Ishikawa (cell line): ENCODE measurements around the gene PCMT1.

Experiments used
- CEBPB ChIP-seq: IDR thresholded peaks from 2 replicates; pipeline ENCODE4 v1.6.1; 2012
- CREB1 ChIP-seq: IDR thresholded peaks from 2 replicates; pipeline ENCODE4 v1.6.1; 2012; ENCODE audit warnings: low read depth
- EGR1 ChIP-seq: IDR thresholded peaks from 2 replicates; pipeline ENCODE4 v1.6.1; 2012
- EP300 ChIP-seq: IDR thresholded peaks from 2 replicates; pipeline ENCODE4 v1.6.1; 2012; ENCODE audit warnings: borderline replicate concordance
- FOXM1 ChIP-seq: IDR thresholded peaks from 2 replicates; pipeline ENCODE4 v1.6.1; 2012; ENCODE audit warnings: low read depth, borderline replicate concordance
- TAF1 ChIP-seq: IDR thresholded peaks from 2 replicates; pipeline ENCODE4 v1.6.1; 2012; ENCODE audit warnings: low read depth, mild to moderate bottlenecking
- TEAD4 ChIP-seq: IDR thresholded peaks from 2 replicates; pipeline ENCODE4 v1.6.1; 2012
- YY1 ChIP-seq: IDR thresholded peaks from 2 replicates; pipeline ENCODE4 v1.6.1; 2012; ENCODE audit warnings: low read depth
- ZBTB7A ChIP-seq: IDR thresholded peaks from 2 replicates; pipeline ENCODE4 v1.6.1; 2012; ENCODE audit warnings: low read depth
- TF ChIP-seq, protein P1 (sequence below): IDR thresholded peaks from 2 replicates; pipeline ENCODE4 v1.6.1; 2012
- TF ChIP-seq, protein P2 (sequence below): IDR thresholded peaks from 2 replicates; pipeline ENCODE4 v1.6.1; 2012; ENCODE audit warnings: low read depth, mild to moderate bottlenecking
- TF ChIP-seq, protein P3 (sequence below): IDR thresholded peaks from 2 replicates; pipeline ENCODE4 v1.6.1; 2012

DNA sequence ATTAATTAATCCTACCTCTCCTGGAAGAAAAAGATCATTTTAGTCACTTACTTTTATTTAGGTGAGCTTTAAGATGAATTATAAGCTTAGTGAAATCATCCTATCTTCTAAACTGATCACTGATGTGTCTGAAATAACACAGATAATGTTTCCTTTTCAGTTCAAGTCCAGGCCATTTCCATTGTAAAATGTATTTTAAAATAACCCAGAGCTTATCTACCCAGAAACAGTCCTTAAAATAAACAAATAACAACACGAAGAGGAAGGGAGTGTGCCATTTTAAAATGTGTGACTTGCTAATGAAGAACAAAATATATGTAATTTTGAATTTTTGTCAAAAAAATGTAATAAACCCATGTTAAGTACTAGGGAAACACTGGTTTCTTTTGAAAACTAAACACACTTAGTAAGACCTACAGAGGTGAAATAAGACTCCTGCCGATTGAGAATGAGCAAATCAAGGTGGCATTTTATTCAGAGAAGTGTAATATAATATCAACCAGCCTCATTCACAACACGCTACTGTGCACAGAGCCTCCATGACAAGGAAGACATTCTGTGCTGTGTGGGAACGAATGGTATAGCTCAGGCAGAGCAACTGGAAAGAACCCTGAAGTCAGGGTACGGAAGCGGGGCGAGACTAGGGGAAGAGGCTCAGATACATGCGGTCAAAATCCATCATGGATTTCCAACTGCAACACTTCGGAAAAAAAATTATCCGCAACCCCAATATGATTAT lies 106.9 kb downstream of the PCMT1 start:
- TF ChIP-seq, protein P1, sequence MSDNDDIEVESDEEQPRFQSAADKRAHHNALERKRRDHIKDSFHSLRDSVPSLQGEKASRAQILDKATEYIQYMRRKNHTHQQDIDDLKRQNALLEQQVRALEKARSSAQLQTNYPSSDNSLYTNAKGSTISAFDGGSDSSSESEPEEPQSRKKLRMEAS: no peak
- TF ChIP-seq CEBPB: no peak
- no peak for TF ChIP-seq EP300
- TF ChIP-seq ZBTB7A: no peak
- TF ChIP-seq EGR1: no peak
- TF ChIP-seq, protein P2, sequence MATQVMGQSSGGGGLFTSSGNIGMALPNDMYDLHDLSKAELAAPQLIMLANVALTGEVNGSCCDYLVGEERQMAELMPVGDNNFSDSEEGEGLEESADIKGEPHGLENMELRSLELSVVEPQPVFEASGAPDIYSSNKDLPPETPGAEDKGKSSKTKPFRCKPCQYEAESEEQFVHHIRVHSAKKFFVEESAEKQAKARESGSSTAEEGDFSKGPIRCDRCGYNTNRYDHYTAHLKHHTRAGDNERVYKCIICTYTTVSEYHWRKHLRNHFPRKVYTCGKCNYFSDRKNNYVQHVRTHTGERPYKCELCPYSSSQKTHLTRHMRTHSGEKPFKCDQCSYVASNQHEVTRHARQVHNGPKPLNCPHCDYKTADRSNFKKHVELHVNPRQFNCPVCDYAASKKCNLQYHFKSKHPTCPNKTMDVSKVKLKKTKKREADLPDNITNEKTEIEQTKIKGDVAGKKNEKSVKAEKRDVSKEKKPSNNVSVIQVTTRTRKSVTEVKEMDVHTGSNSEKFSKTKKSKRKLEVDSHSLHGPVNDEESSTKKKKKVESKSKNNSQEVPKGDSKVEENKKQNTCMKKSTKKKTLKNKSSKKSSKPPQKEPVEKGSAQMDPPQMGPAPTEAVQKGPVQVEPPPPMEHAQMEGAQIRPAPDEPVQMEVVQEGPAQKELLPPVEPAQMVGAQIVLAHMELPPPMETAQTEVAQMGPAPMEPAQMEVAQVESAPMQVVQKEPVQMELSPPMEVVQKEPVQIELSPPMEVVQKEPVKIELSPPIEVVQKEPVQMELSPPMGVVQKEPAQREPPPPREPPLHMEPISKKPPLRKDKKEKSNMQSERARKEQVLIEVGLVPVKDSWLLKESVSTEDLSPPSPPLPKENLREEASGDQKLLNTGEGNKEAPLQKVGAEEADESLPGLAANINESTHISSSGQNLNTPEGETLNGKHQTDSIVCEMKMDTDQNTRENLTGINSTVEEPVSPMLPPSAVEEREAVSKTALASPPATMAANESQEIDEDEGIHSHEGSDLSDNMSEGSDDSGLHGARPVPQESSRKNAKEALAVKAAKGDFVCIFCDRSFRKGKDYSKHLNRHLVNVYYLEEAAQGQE: no peak
- TF ChIP-seq YY1: no peak
- TF ChIP-seq FOXM1: no peak
- no peak for TF ChIP-seq TAF1
- no peak for TF ChIP-seq TEAD4
- TF ChIP-seq, protein P3, sequence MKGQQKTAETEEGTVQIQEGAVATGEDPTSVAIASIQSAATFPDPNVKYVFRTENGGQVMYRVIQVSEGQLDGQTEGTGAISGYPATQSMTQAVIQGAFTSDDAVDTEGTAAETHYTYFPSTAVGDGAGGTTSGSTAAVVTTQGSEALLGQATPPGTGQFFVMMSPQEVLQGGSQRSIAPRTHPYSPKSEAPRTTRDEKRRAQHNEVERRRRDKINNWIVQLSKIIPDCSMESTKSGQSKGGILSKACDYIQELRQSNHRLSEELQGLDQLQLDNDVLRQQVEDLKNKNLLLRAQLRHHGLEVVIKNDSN: no peak
- no peak for TF ChIP-seq CREB1
